Natural killer cell treated with Interleukin-12 subunit alpha and Interleukin-12 subunit beta and Interleukin-15 and Interleukin-18, amount 100 ng/mL, for 72 hours (primary cell): ENCODE measurements around the gene CASR. TPM values are rescaled to one million over a fixed set of nuclear protein-coding genes. Genes with fewer than 3 reads are reported as not detected.
A peak's percentile ranks its signal among the peaks of the same experiment; 100 is the strongest.

Source experiments
- ATAC-seq, 2 donors: fragments of 150-1000 bp; cut with Tn5 transposase in 1 of 2; sonication (Bioruptor Pico), chemical (Tn5 transposase) in 1 of 2; 2 replicates each; pipeline ENCODE4 v1.10.0; 2021
- DNase-seq: peaks from one replicate; pipeline ENCODE4 v3.0.0; 2022; ENCODE audit warnings: low spot score
- H3K27ac Mint-ChIP-seq, 2 donors: 1 replicate in 1 of 2; 2 replicates in 1 of 2; pipeline ENCODE4 v1.8.0; 2022; ENCODE audit warnings: mixed read lengths in 2 of 2, mild to moderate bottlenecking in 1 of 2, moderate library complexity in 1 of 2
- H3K27me3 Mint-ChIP-seq, 2 donors: 1 replicate in 1 of 2; 2 replicates in 1 of 2; pipeline ENCODE4 v1.8.0; 2022; ENCODE audit warnings: mixed read lengths in 2 of 2
- H3K36me3 Mint-ChIP-seq: one replicate; pipeline ENCODE4 v1.8.0; 2022; ENCODE audit warnings: mixed read lengths
- H3K4me1 Mint-ChIP-seq, 2 donors: 1 replicate in 1 of 2; 2 replicates in 1 of 2; pipeline ENCODE4 v1.8.0; 2022; ENCODE audit warnings: low read depth in 2 of 2, mixed read lengths in 2 of 2, mild to moderate bottlenecking in 1 of 2
- H3K4me3 Mint-ChIP-seq: one replicate; pipeline ENCODE4 v1.8.0; 2022; ENCODE audit warnings: mixed read lengths
- H3K9me3 Mint-ChIP-seq: 2 replicates; pipeline ENCODE4 v1.8.0; 2022; ENCODE audit warnings: mixed read lengths
- total RNA-seq, 2 donors: library from RNA; stranded (reverse); gene quantifications; one replicate each; pipeline ENCODE4 v1.2.3, GENCODE V29; 2022

CASR gene
- total RNA-seq, 2 donors from 2014 or later: not detected

GRCh38 chr3:122255757-122256439, 72.4 kb downstream of the CASR start:
- Mint-ChIP-seq H3K27ac (no peak overlapping the region), H3K9me3 (no peaks in the 10 kb centered on the region), H3K4me1 (peaks cover 0 to 2% of the 10 kb centered on the region in 2 donors), H3K27me3 (peaks cover 0 to 8% of the 10 kb centered on the region in 2 donors), H3K36me3 (no peaks in the 10 kb centered on the region), H3K4me3 (no peak overlapping the region)
- DNase-seq: no peak
- ATAC-seq: no peak

GRCh38 chr3:122257644-122258364, 74.3 kb downstream of the CASR start:
- Mint-ChIP-seq H3K4me1 (peaks cover 0 to 2% of the 10 kb centered on the region in 2 donors), H3K27ac (no peak overlapping the region), H3K27me3 (peaks cover 0 to 12% of the 10 kb centered on the region in 2 donors), H3K4me3 (no peak overlapping the region), H3K36me3 (no peaks in the 10 kb centered on the region), H3K9me3 (no peaks in the 10 kb centered on the region)
- ATAC-seq: no peak
- DNase-seq: no peak

GRCh38 chr3:122258757-122259371, 75.4 kb downstream of the CASR start:
- H3K36me3 Mint-ChIP-seq: no peaks in the 10 kb centered on the region
- peaks cover 0 to 2% of the 10 kb centered on the region in 2 donors for H3K4me1 Mint-ChIP-seq
- no peaks in the 10 kb centered on the region for H3K9me3 Mint-ChIP-seq
- peaks cover 0 to 12% of the 10 kb centered on the region in 2 donors for H3K27me3 Mint-ChIP-seq
- ATAC-seq: peak; percentile 82 to 88
- H3K4me3 Mint-ChIP-seq: no peak overlapping the region
- DNase-seq: peak; percentile 67
- no peak overlapping the region for H3K27ac Mint-ChIP-seq

GRCh38 chr3:122260206-122260605, 76.7 kb downstream of the CASR start:
- Mint-ChIP-seq H3K27ac (no peak overlapping the region), H3K4me3 (no peak overlapping the region), H3K27me3 (peaks cover 10 to 17% of the 10 kb centered on the region in 2 donors), H3K9me3 (no peaks in the 10 kb centered on the region), H3K36me3 (no peaks in the 10 kb centered on the region), H3K4me1 (peaks cover 0 to 2% of the 10 kb centered on the region in 2 donors)
- ATAC-seq (no peak), DNase-seq (no peak)

- Mint-ChIP-seq H3K27me3 (peaks cover 15 to 27% of the 10 kb centered on the region in 2 donors), H3K9me3 (no peaks in the 10 kb centered on the region), H3K36me3 (peaks cover 4% of the 10 kb centered on the region), H3K27ac (no peak overlapping the region), H3K4me3 (no peak overlapping the region), H3K4me1 (peaks cover 2 to 5% of the 10 kb centered on the region in 2 donors)
- DNase-seq: no peak
- ATAC-seq: no peak
These were observed 79.6 kb downstream of the CASR start for GRCh38 chr3:122263058-122263457.

GRCh38 chr3:122263974-122264588, 80.6 kb downstream of the CASR start:
- ATAC-seq (no peak), DNase-seq (no peak)
- Mint-ChIP-seq H3K27ac (no peak overlapping the region), H3K36me3 (peaks cover 4% of the 10 kb centered on the region), H3K4me3 (no peak overlapping the region), H3K27me3 (peaks cover 15 to 22% of the 10 kb centered on the region in 2 donors), H3K4me1 (peaks cover 0 to 5% of the 10 kb centered on the region in 2 donors), H3K9me3 (no peaks in the 10 kb centered on the region)

- no peak for ATAC-seq
- peaks cover 4% of the 10 kb centered on the region for H3K36me3 Mint-ChIP-seq
- H3K4me1 Mint-ChIP-seq: peaks cover 0 to 6% of the 10 kb centered on the region in 2 donors
- no peak for DNase-seq
- H3K27me3 Mint-ChIP-seq: peaks cover 15 to 21% of the 10 kb centered on the region in 2 donors
- H3K27ac Mint-ChIP-seq: no peak overlapping the region
- H3K4me3 Mint-ChIP-seq: no peak overlapping the region
- H3K9me3 Mint-ChIP-seq: no peaks in the 10 kb centered on the region
These were observed 82.5 kb downstream of the CASR start for GRCh38 chr3:122265957-122266356.

GRCh38 chr3:122268257-122269024, 85.0 kb downstream of the CASR start:
- ATAC-seq (no peak), DNase-seq (no peak)
- H3K27me3 Mint-ChIP-seq: peaks cover 20 to 30% of the 10 kb centered on the region in 2 donors
- no peak overlapping the region for H3K27ac Mint-ChIP-seq
- H3K36me3 Mint-ChIP-seq: peaks cover 4% of the 10 kb centered on the region
- H3K4me1 Mint-ChIP-seq: peaks cover 10 to 27% of the 10 kb centered on the region in 2 donors
- H3K9me3 Mint-ChIP-seq: no peaks in the 10 kb centered on the region
- no peak overlapping the region for H3K4me3 Mint-ChIP-seq

GRCh38 chr3:122269045-122269444, 85.6 kb downstream of the CASR start:
- no peaks in the 10 kb centered on the region for H3K9me3 Mint-ChIP-seq
- no peak for ATAC-seq
- peaks cover 20 to 33% of the 10 kb centered on the region in 2 donors for H3K27me3 Mint-ChIP-seq
- no peak overlapping the region for H3K4me3 Mint-ChIP-seq
- H3K36me3 Mint-ChIP-seq: peaks cover 4% of the 10 kb centered on the region
- no peak for DNase-seq
- H3K27ac Mint-ChIP-seq: no peak overlapping the region
- peaks cover 13 to 31% of the 10 kb centered on the region in 2 donors for H3K4me1 Mint-ChIP-seq

GRCh38 chr3:122271246-122271898, 87.9 kb downstream of the CASR start:
- Mint-ChIP-seq H3K36me3 (no peaks in the 10 kb centered on the region), H3K9me3 (no peaks in the 10 kb centered on the region), H3K27ac (no peak overlapping the region), H3K4me1 (peaks cover 13 to 26% of the 10 kb centered on the region in 2 donors), H3K4me3 (peak overlapping the region; percentile 20), H3K27me3 (peaks cover 5 to 20% of the 10 kb centered on the region in 2 donors)
- ATAC-seq (peak; percentile 52 to 67), DNase-seq (no peak)

GRCh38 chr3:122272879-122273278, 89.4 kb downstream of the CASR start:
- no peak overlapping the region for H3K27ac Mint-ChIP-seq
- DNase-seq (no peak), ATAC-seq (no peak)
- no peaks in the 10 kb centered on the region for H3K9me3 Mint-ChIP-seq
- peaks cover 5 to 19% of the 10 kb centered on the region in 2 donors for H3K27me3 Mint-ChIP-seq
- no peaks in the 10 kb centered on the region for H3K36me3 Mint-ChIP-seq
- peaks cover 13 to 26% of the 10 kb centered on the region in 2 donors for H3K4me1 Mint-ChIP-seq
- no peak overlapping the region for H3K4me3 Mint-ChIP-seq

- DNase-seq (no peak), ATAC-seq (no peak)
- no peaks in the 10 kb centered on the region for H3K36me3 Mint-ChIP-seq
- no peaks in the 10 kb centered on the region for H3K9me3 Mint-ChIP-seq
- H3K27me3 Mint-ChIP-seq: peaks cover 5 to 19% of the 10 kb centered on the region in 2 donors
- no peak overlapping the region for H3K4me3 Mint-ChIP-seq
- H3K4me1 Mint-ChIP-seq: peaks cover 13 to 26% of the 10 kb centered on the region in 2 donors
- H3K27ac Mint-ChIP-seq: no peak overlapping the region
These were observed 90.0 kb downstream of the CASR start for GRCh38 chr3:122273498-122273897.

GRCh38 chr3:122281891-122282290, 98.4 kb downstream of the CASR start:
- no peaks in the 10 kb centered on the region for H3K36me3 Mint-ChIP-seq
- DNase-seq (no peak), ATAC-seq (no peak)
- H3K4me3 Mint-ChIP-seq: no peak overlapping the region
- peaks cover 0 to 3% of the 10 kb centered on the region in 2 donors for H3K4me1 Mint-ChIP-seq
- peaks cover 11 to 22% of the 10 kb centered on the region in 2 donors for H3K27me3 Mint-ChIP-seq
- H3K9me3 Mint-ChIP-seq: no peaks in the 10 kb centered on the region
- H3K27ac Mint-ChIP-seq: no peak overlapping the region
